ENCODE data around the gene BAIAP3. TPM values are rescaled to one million over a fixed set of nuclear protein-coding genes. Genes with fewer than 3 reads are reported as not detected.

The BAIAP3 gene
- 9.1 TPM for total RNA-seq

GRCh38 chr16:1333149-1333812 is at the start of gene BAIAP3:
BAIAP3 (plus strand) TSS chr16:1333645; CDS start chr16:1338550, 4,905 bp downstream.

GRCh38 chr16:1308977-1309885 is 24.2 kb upstream of the BAIAP3 start, which contains the start of gene UBE2I:
UBE2I (plus strand) TSS chr16:1309636; CDS start chr16:1314031, 4,395 bp downstream.

GRCh38 chr16:1351582-1352362 is 18.3 kb downstream of the BAIAP3 start, which contains the start of the genes GNPTG and TSR3:
GNPTG (plus strand) TSS chr16:1351931; CDS start chr16:1351966, 35 bp downstream.
TSR3 (minus strand) TSS chr16:1351878; CDS start chr16:1351804, 74 bp downstream.

Other genes with a start within 250 kb of the BAIAP3 start
- gene C1QTNF8, start 237.4 kb upstream of the BAIAP3 start, total RNA-seq: 0.63 TPM
- 32.9 TPM for gene CACNA1H, start 180.5 kb upstream of the BAIAP3 start, total RNA-seq
- gene TPSG1, start 108.4 kb upstream of the BAIAP3 start, total RNA-seq: not detected
- gene TPSB2, start 103.5 kb upstream of the BAIAP3 start, total RNA-seq: not detected
- not detected for gene TPSAB1, start 92.9 kb upstream of the BAIAP3 start, total RNA-seq
- gene TPSD1, start 77.6 kb upstream of the BAIAP3 start, total RNA-seq: not detected
- 87.0 TPM for gene UBE2I, start 24.0 kb upstream of the BAIAP3 start, total RNA-seq
- 36.6 TPM for gene TSR3, start 18.2 kb downstream of the BAIAP3 start, total RNA-seq
- 23.8 TPM for gene GNPTG, start 18.3 kb downstream of the BAIAP3 start, total RNA-seq
- 20.0 TPM for gene UNKL, start 81.1 kb downstream of the BAIAP3 start, total RNA-seq
- gene UQCC4, start 87.1 kb downstream of the BAIAP3 start, total RNA-seq: 8.1 TPM
- gene PERCC1, start 97.4 kb downstream of the BAIAP3 start, total RNA-seq: not detected
- 1.9 TPM for gene CCDC154, start 110.9 kb downstream of the BAIAP3 start, total RNA-seq
- gene CLCN7, start 141.4 kb downstream of the BAIAP3 start, total RNA-seq: 51.0 TPM
- gene PTX4, start 155.3 kb downstream of the BAIAP3 start, total RNA-seq: not detected
- gene TELO2, start 159.7 kb downstream of the BAIAP3 start, total RNA-seq: 23.8 TPM
- 2.8 TPM for gene TMEM204, start 200.0 kb downstream of the BAIAP3 start, total RNA-seq

All from parietal lobe (tissue), 1 donor.